ENCODE results near the gene VPREB1.
A peak's percentile ranks its signal among the peaks of the same experiment; 100 is the strongest.
"Not testable (repeated sequence)": the region's sequence is repeated elsewhere in the genome, so short reads cannot be mapped to it uniquely, and the experiment has no call there.

Gene VPREB1, protein sequence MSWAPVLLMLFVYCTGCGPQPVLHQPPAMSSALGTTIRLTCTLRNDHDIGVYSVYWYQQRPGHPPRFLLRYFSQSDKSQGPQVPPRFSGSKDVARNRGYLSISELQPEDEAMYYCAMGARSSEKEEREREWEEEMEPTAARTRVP

GRCh38 chr22:22244316-22245250 is at the start of gene VPREB1:
Gene VPREB1, plus strand, starts transcription at chr22:22244786. Its CDS starts 28 bp downstream, at chr22:22244814.
- no peak for DNase-seq (ENCODE audit: low spot score)

GRCh38 chr22:22194931-22195264 is 49.7 kb upstream of the VPREB1 start:
- DNase-seq (ENCODE audit: low spot score): no peak

DNA sequence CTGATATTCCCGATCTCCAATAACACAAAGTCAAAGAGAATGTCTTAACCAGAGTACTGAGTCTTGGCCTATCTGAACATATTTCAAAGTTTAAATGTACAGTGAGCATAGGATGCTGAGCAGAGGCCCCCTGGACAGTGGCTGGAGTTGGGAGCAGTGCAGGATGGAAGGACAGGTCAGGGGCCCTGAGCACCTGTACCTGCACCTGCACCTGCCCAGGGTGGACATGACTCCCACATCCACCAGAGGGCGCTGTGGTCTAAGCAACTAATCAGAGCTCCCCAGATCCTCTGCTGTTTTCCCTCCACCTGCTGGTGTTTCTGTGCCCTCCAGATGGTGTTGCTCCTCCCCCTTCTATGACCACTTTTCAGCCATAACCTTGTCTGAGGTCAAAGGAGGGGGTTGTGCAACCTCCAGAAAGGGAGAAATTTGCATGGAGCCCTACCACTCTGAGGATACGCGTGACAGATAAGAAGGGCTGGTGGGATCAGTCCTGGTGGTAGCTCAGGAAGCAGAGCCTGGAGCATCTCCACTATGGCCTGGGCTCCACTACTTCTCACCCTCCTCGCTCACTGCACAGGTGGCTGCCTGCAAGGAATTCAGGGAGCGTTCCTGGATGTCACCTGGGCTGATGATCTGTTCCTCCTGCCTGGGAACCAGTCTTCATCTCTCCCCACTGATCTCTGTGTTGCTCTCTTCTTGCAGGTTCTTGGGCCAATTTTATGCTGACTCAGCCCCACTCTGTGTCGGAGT is 49.1 kb upstream of the VPREB1 start:
- peak; percentile 92 for DNase-seq (ENCODE audit: low spot score)

DNA sequence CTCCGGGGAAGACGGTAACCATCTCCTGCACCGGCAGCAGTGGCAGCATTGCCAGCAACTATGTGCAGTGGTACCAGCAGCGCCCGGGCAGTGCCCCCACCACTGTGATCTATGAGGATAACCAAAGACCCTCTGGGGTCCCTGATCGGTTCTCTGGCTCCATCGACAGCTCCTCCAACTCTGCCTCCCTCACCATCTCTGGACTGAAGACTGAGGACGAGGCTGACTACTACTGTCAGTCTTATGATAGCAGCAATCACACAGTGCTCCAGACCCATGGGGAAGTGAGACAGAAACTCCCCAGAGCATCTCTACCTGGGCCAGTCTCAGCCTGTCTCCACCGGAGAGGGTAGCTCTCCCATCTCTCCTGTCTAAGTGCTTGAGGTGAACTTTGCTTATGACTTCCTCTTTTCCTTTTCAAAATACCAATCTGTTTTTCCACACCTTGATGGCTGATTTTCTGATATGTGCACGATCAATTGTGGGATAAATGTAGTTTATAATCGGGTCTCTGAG is 48.5 kb upstream of the VPREB1 start:
- no peak for DNase-seq (ENCODE audit: low spot score)

DNA sequence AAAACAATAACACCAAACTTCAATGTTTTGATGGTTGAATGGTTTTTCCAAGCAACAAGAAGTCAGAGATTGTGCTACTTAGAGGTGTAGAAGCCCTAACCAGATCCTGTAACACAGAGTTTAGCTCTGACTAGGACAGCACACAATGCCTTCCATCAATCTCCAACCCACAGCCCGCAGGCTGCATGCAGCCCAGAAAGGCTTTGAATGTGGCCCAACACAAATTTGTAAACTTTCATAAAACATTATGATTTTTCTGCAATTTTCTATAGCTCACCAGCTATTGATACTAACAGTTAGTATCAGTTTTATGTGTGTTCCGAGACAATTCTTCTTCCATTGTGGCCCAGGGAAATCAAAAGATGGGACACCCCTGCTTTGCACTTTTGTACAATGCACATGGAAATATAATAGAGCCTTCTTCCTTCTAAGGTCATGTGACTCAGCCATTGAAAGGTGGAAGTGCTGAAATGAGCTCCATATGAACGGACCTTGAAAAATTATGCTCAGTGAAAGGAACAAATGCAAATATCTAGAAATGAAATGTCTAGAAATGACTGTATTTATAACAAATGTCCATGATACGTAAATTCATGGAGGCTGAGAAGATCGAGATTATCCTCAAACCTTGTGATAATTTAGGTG is 47.6 kb upstream of the VPREB1 start:
- no peak for DNase-seq (ENCODE audit: low spot score)

DNA sequence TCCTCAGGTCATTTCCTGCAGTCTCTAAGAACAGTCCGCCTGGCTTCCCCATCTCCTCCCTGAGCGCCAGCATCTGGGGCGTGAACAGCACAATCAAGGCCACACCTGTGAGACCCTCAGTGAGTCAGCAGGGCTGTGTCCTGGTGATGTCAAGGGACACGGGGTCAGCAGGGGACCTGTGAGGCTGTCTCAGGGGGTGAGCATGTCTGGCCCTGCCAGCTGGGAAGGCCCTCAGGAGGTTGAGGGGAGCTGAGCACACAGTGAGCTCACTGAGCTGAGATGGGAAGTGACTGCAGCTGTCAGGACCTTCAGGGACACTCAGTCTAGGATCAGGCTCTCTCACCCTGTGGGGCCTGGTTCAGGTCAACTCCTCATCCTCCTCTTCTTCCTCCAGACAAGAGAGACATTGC is 46.6 kb upstream of the VPREB1 start:
- DNase-seq (ENCODE audit: low spot score): no peak

GRCh38 chr22:22198751-22199150 is 45.8 kb upstream of the VPREB1 start:
- DNase-seq (ENCODE audit: low spot score): no peak

- no peak for DNase-seq (ENCODE audit: low spot score)
Measured at GRCh38 chr22:22199634-22200033, 45.0 kb upstream of the VPREB1 start.

- no peak for DNase-seq (ENCODE audit: low spot score)
Measured at GRCh38 chr22:22200569-22201184, 43.9 kb upstream of the VPREB1 start.

DNA sequence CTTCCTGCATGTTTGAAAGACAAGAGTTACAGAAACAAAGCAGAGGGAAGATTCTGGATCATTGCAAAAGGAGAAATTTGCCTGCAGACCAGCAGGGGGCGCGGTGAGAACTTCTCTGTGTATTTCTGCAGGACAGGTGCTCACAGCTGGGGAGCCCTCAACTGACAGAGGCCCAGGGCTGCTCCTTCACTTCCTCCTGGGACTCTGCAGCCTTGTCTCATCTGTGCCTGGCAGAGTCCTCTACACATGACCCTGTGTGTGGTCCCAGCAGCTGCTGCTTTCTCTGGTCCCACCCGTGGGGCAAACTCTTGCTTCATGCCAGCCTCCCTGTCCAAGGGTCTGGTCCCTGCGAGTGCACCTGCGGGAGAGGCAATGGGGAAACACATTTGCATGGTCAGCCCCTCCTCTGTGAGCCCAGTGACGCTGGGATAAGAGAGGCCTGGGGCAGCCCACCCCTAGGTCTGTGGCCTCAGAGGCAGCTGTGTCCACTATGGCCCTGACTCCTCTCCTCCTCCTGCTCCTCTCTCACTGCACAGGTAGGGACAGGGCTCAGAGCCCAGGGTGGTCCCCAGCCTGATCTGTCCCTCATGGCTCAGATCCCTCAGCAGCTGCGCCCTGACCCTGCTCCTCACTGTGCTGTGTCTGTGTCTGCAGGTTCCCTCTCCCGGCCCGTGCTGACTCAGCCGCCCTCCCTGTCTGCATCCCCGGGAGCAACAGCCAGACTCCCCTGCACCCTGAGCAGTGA is 43.2 kb upstream of the VPREB1 start:
- DNase-seq (ENCODE audit: low spot score): peak; percentile 51

DNA sequence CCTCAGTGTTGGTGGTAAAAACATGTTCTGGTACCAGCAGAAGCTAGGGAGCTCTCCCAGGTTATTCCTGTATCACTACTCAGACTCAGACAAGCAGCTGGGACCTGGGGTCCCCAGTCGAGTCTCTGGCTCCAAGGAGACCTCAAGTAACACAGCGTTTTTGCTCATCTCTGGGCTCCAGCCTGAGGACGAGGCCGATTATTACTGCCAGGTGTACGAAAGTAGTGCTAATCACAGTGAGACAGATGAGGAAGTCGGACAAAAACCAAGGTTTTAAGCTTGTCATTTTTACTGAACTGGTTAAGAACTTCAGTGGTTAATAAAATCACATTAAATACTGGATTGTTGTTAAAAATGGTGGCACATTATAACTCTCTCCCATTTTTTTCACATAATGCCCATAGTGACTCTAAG is 42.6 kb upstream of the VPREB1 start:
- DNase-seq (ENCODE audit: low spot score): no peak

DNA sequence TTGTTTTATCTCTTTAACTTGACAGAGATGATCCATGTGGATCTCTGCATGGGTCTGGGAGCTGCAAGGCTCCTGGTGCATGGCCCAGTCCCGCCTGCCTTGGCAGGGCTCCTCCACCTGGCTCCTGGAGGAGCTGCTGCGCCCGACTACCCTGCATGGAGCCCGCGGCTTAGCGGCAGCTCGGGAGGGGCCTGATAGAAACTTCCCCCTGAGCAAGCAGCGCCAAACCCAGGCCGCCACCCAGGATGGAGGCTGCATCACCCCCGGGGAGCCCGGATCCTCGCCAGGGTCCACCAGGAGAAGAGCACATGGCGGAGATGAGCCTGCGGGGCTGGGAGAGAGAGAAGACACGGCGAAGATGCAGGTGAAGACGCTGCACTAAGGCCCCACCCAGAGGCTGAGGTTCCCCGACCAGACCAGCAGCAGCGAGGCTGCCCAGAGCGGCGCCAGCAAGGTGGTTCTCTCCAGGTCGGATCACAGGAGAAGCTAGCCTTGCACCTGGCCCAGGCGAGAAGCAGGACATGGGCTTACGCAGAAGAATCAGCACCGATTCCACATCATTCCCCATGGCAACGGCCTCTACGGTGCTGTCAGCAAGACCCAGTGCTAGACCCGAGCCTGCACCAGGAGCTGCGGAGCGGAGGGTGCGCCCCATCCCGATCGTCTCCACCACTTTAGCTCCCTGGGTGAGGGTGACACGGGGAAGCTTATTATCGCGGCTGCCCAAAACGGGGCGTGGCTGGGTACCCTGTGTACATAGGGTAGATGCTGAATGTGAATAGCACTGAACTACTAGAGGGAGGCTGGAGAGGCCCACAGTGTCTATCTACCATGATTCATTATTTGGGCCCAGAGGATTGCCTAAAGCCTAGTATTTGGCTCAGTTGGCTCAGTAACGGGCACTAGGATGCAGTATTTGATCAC is 41.3 kb upstream of the VPREB1 start:
- DNase-seq (ENCODE audit: low spot score): no peak

- DNase-seq (ENCODE audit: low spot score): peak; percentile 88
Measured at GRCh38 chr22:22207845-22208564, 36.6 kb upstream of the VPREB1 start.

DNA sequence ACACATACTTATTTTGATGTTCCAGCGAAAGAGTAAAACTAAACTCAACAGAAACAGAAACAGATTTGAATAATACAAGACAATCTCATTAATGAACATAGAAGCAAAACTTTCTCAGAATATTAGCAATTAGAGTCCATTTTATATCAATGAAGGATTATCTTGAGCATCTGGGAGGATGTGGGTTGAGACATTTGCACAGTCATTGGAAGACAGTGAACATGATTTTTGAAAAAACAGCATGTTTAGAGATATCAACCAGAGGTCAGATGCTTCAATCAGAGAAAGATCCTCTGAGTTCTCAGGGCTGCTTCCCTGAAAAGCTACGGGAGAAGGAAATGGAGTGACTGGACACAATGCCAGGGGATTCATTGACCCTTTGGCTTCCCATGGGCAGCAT is 35.9 kb upstream of the VPREB1 start:
- no peak for DNase-seq (ENCODE audit: low spot score)

DNA sequence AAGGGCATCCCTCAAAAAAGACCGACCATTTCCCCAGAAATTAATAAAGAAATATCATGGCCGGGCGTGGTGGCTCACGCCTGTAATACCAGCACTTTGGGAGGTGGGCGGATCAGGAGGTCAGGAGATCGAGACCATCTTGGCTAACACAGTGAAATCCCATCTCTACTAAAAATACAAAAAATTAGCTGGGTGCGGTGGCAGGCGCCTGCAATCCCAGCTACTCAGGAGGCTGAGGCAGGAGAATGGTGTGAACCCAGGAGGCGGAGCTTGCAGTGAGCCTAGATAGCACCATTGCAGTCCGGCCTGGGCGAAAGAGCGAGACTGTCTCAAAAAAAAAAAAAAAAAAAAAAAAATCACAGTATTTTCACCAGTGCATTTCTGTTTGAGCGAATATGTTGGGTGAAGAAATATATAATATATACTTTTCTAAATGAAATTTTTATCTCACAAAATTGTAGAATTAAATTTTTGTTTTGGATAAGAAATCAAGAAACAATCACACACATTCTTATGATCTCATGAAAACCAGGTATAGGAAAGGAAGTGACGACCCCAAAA is 35.4 kb upstream of the VPREB1 start:
- DNase-seq (ENCODE audit: low spot score): not testable (repeated sequence)

- no peak for DNase-seq (ENCODE audit: low spot score)
Measured at GRCh38 chr22:22210375-22210774, 34.2 kb upstream of the VPREB1 start.

DNA sequence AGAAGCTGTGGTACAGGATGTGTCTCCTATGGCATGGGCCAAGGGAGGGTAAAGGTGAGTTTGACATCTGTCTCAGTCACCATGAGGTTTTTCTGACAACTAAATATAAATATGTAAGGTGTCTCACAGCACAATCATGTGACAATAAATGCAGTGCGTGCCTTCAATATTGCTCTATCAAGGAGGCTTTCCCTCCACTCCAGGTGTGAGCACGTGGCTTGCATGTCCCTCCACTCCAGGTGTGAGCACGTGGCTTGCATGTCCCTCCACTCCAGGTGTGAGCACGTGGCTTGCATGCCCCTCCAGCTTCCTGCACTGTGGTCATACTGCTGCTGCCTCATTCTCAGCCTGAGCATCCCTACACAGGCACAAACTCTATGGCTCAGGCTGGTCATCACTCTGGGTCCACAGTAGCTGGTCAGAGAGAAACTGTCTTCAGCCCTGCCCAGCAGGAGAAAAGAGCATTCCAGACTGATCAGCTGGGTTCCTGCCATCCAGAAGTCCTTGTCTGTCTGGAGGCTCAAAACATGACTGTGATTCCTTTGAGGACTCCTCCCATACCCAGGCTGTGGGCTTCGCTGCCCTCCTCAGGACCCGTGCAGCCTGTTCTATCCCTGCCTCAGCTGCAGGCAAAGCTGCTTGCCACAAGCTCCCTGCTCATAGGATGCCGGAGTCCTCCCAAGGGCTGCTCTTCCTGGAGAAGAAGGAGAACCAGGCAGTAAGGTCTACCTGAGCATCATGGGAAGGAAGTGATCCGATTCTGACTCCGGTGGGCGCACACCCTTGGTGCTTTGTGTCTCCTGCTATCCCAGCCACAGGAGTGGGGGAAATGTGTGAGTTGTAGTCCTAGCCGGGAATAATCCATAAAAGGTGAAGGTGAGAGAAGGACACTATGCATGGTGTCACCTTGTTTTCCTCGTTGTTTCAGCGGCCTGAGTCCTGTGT is 33.4 kb upstream of the VPREB1 start:
- DNase-seq (ENCODE audit: low spot score): no peak

- no peak for DNase-seq (ENCODE audit: low spot score)
Measured at GRCh38 chr22:22213231-22213630, 31.4 kb upstream of the VPREB1 start.
